Activated T-helper 1 cell treated with anti-CD3 and anti-CD28 coated beads, Interleukin-12 subunit alpha, Interleukin-12 subunit beta, Interleukin-2, Interleukin-4 antibody, amounts not matched to agents 30 ng/mL and 10 ng/mL and 1 ng/mL, durations not matched to agents 14 hours and 24 hours and 36 hours (primary cell): Measurements from ENCODE around the gene LGI2. TPM values are rescaled to one million over a fixed set of nuclear protein-coding genes. Genes with fewer than 3 reads are reported as not detected.
"Not testable (repeated sequence)": the region's sequence is repeated elsewhere in the genome, so short reads cannot be mapped to it uniquely, and the experiment has no call there.

ENCODE experiments used
- DNase-seq: peaks from one replicate; pipeline ENCODE4 v3.0.0; 2021; ENCODE audit warnings: low spot score
- H3K27ac Mint-ChIP-seq: one replicate; pipeline ENCODE4 v1.8.0; 2021; ENCODE audit warnings: mild to moderate bottlenecking, mixed read lengths
- H3K27me3 Mint-ChIP-seq: one replicate; pipeline ENCODE4 v1.8.0; 2022; ENCODE audit warnings: mild to moderate bottlenecking, moderate library complexity, mixed read lengths; ENCODE audit not compliant: insufficient read depth
- H3K36me3 Mint-ChIP-seq: one replicate; pipeline ENCODE4 v1.8.0; 2021; ENCODE audit warnings: low read depth, mixed read lengths
- H3K4me1 Mint-ChIP-seq: one replicate; pipeline ENCODE4 v1.8.0; 2021; ENCODE audit warnings: low read depth, mixed read lengths
- H3K4me3 Mint-ChIP-seq: one replicate; pipeline ENCODE4 v1.8.0; 2021; ENCODE audit warnings: mild to moderate bottlenecking, moderate library complexity, mixed read lengths
- H3K9me3 Mint-ChIP-seq: one replicate; pipeline ENCODE4 v1.8.0; 2021; ENCODE audit warnings: mixed read lengths
- intact Hi-C: fragments of 100-400 bp; cut with micrococcal nuclease; formaldehyde crosslinking; loops from one replicate; pipeline ENCODE4 v1.15.1; 2024
- total RNA-seq: library from RNA; stranded (reverse); gene quantifications from 2 replicates; pipeline ENCODE4 v1.2.3, GENCODE V29; 2022

LGI2 gene
- total RNA-seq, 1 donor from 2014 or later = not detected

- intact Hi-C loops = no loop called here
These were observed 30.9 kb upstream of the LGI2 start for GRCh38 chr4:25061602-25062001.

GRCh38 chr4:25060963-25061340 is 30.2 kb upstream of the LGI2 start:
- no peak for DNase-seq
- intact Hi-C loops = no loop called here
- no peak overlapping the region for H3K4me3 Mint-ChIP-seq
- H3K27me3 Mint-ChIP-seq = no peaks in the 10 kb centered on the region
- no peaks in the 10 kb centered on the region for H3K4me1 Mint-ChIP-seq
- H3K9me3 Mint-ChIP-seq = no peaks in the 10 kb centered on the region
- no peak overlapping the region for H3K27ac Mint-ChIP-seq
- no peaks in the 10 kb centered on the region for H3K36me3 Mint-ChIP-seq

More at GRCh38 chr4:25061602-25062001, 30.9 kb upstream of the LGI2 start:
- H3K4me1 Mint-ChIP-seq = no peaks in the 10 kb centered on the region
- no peak overlapping the region for H3K4me3 Mint-ChIP-seq
- no peaks in the 10 kb centered on the region for H3K27me3 Mint-ChIP-seq
- no peaks in the 10 kb centered on the region for H3K9me3 Mint-ChIP-seq
- no peak overlapping the region for H3K27ac Mint-ChIP-seq
- H3K36me3 Mint-ChIP-seq = no peaks in the 10 kb centered on the region
- DNase-seq = no peak

GRCh38 chr4:25060241-25060962 is 29.7 kb upstream of the LGI2 start:
- no peaks in the 10 kb centered on the region for H3K9me3 Mint-ChIP-seq
- intact Hi-C loops = no loop called here
- H3K4me3 Mint-ChIP-seq = no peak overlapping the region
- no peak overlapping the region for H3K27ac Mint-ChIP-seq
- DNase-seq = no peak
- H3K4me1 Mint-ChIP-seq = no peaks in the 10 kb centered on the region
- no peaks in the 10 kb centered on the region for H3K36me3 Mint-ChIP-seq
- no peaks in the 10 kb centered on the region for H3K27me3 Mint-ChIP-seq

- intact Hi-C loops = no loop called here
- no peaks in the 10 kb centered on the region for H3K27me3 Mint-ChIP-seq
- no peak overlapping the region for H3K4me3 Mint-ChIP-seq
- H3K4me1 Mint-ChIP-seq = no peaks in the 10 kb centered on the region
- no peaks in the 10 kb centered on the region for H3K9me3 Mint-ChIP-seq
- no peak overlapping the region for H3K27ac Mint-ChIP-seq
- no peaks in the 10 kb centered on the region for H3K36me3 Mint-ChIP-seq
- no peak for DNase-seq
These were observed 29.0 kb upstream of the LGI2 start for GRCh38 chr4:25059791-25060190.

- H3K4me1 Mint-ChIP-seq = no peaks in the 10 kb centered on the region
- no peak overlapping the region for H3K27ac Mint-ChIP-seq
- no peaks in the 10 kb centered on the region for H3K27me3 Mint-ChIP-seq
- no peak for DNase-seq
- no peak overlapping the region for H3K4me3 Mint-ChIP-seq
- intact Hi-C loops = no loop called here
- H3K9me3 Mint-ChIP-seq = no peaks in the 10 kb centered on the region
- H3K36me3 Mint-ChIP-seq = no peaks in the 10 kb centered on the region
These were observed 28.1 kb upstream of the LGI2 start for GRCh38 chr4:25058796-25059195.

GRCh38 chr4:25057299-25057698 is 26.6 kb upstream of the LGI2 start:
- DNase-seq = no peak
- Mint-ChIP-seq H3K9me3 (no peaks in the 10 kb centered on the region), H3K4me1 (no peaks in the 10 kb centered on the region), H3K36me3 (no peaks in the 10 kb centered on the region), H3K4me3 (no peak overlapping the region), H3K27me3 (no peaks in the 10 kb centered on the region), H3K27ac (no peak overlapping the region)
- intact Hi-C loops = no loop called here

- H3K9me3 Mint-ChIP-seq, DNase-seq, H3K36me3 Mint-ChIP-seq, intact Hi-C loops, H3K4me1 Mint-ChIP-seq, H3K27me3 Mint-ChIP-seq, H3K27ac Mint-ChIP-seq, H3K4me3 Mint-ChIP-seq: not testable (repeated sequence)
These were observed 21.3 kb upstream of the LGI2 start for GRCh38 chr4:25052037-25052436.

GRCh38 chr4:25051534-25051933 is 20.8 kb upstream of the LGI2 start:
- H3K4me3 Mint-ChIP-seq = no peak overlapping the region
- no peaks in the 10 kb centered on the region for H3K36me3 Mint-ChIP-seq
- no peak overlapping the region for H3K27ac Mint-ChIP-seq
- H3K27me3 Mint-ChIP-seq = peaks cover 5% of the 10 kb centered on the region
- DNase-seq = no peak
- no peaks in the 10 kb centered on the region for H3K9me3 Mint-ChIP-seq
- intact Hi-C loops = no loop called here
- no peaks in the 10 kb centered on the region for H3K4me1 Mint-ChIP-seq

GRCh38 chr4:25050370-25051078 is 19.8 kb upstream of the LGI2 start:
- Mint-ChIP-seq H3K9me3 (no peaks in the 10 kb centered on the region), H3K36me3 (no peaks in the 10 kb centered on the region), H3K27ac (no peak overlapping the region), H3K4me3 (no peak overlapping the region), H3K27me3 (peaks cover 5% of the 10 kb centered on the region), H3K4me1 (no peaks in the 10 kb centered on the region)
- no peak for DNase-seq
- intact Hi-C loops = no loop called here

- H3K36me3 Mint-ChIP-seq = no peaks in the 10 kb centered on the region
- no peaks in the 10 kb centered on the region for H3K4me1 Mint-ChIP-seq
- H3K9me3 Mint-ChIP-seq = no peaks in the 10 kb centered on the region
- no peak for DNase-seq
- intact Hi-C loops = no loop called here
- H3K27me3 Mint-ChIP-seq = peaks cover 13% of the 10 kb centered on the region
- no peak overlapping the region for H3K4me3 Mint-ChIP-seq
- H3K27ac Mint-ChIP-seq = no peak overlapping the region
These were observed 12.8 kb upstream of the LGI2 start for GRCh38 chr4:25043548-25043947.

GRCh38 chr4:25033526-25033925 is 2.8 kb upstream of the LGI2 start:
- DNase-seq = no peak
- Mint-ChIP-seq H3K9me3 (no peaks in the 10 kb centered on the region), H3K27ac (no peak overlapping the region), H3K4me3 (no peak overlapping the region), H3K36me3 (no peaks in the 10 kb centered on the region), H3K27me3 (peaks cover 45% of the 10 kb centered on the region), H3K4me1 (no peaks in the 10 kb centered on the region)
- intact Hi-C loops = no loop called here

- intact Hi-C loops = no loop called here
- no peak overlapping the region for H3K4me3 Mint-ChIP-seq
- no peaks in the 10 kb centered on the region for H3K9me3 Mint-ChIP-seq
- H3K27ac Mint-ChIP-seq = no peak overlapping the region
- peaks cover 56% of the 10 kb centered on the region for H3K27me3 Mint-ChIP-seq
- H3K36me3 Mint-ChIP-seq = no peaks in the 10 kb centered on the region
- H3K4me1 Mint-ChIP-seq = no peaks in the 10 kb centered on the region
- DNase-seq = no peak
These were observed 1.4 kb upstream of the LGI2 start for GRCh38 chr4:25032126-25032525.

GRCh38 chr4:25031077-25031621 is 403 bp upstream of the LGI2 start:
- intact Hi-C loops = no loop called here
- DNase-seq = no peak
- Mint-ChIP-seq H3K27me3 (peaks cover 62% of the 10 kb centered on the region), H3K27ac (no peak overlapping the region), H3K4me1 (no peaks in the 10 kb centered on the region), H3K9me3 (no peaks in the 10 kb centered on the region), H3K36me3 (no peaks in the 10 kb centered on the region), H3K4me3 (no peak overlapping the region)
